Psoas muscle (tissue), 8 donors: ENCODE data around the gene SEC16A. TPM values are rescaled to one million over a fixed set of nuclear protein-coding genes. Genes with fewer than 3 reads are reported as not detected.

Experiments
- ATAC-seq, 4 donors: fragments of 200-7000 bp; cut with Tn5 transposase; one replicate each; pipeline ENCODE4 v1.9.1; 2020; ENCODE audit warnings: moderate library complexity in 3 of 4, mild to moderate bottlenecking in 2 of 4
- DNase-seq, 2 donors: peaks; one replicate each; pipeline ENCODE4 v3.0.0-alpha.2; 2020
- H3K27ac ChIP-seq: fragments of 200-600 bp; one replicate; pipeline ENCODE4 v1.8.0; 2022
- H3K27me3 ChIP-seq, 3 donors: fragments of 200-600 bp in 1 of 3; one replicate each; pipeline versions ENCODE4 v1.6.1 to v1.8.0; 2013 to 2022; ENCODE audit warnings: low read length in 2 of 3, mild to moderate bottlenecking in 2 of 3, moderate library complexity in 1 of 3; ENCODE audit not compliant: insufficient read depth in 3 of 3
- H3K36me3 ChIP-seq, 2 donors: fragments of 200-600 bp in 1 of 2; one replicate each; pipeline versions ENCODE4 v1.6.1 to v1.8.0; 2013 to 2022; ENCODE audit warnings: low read depth in 1 of 2, mild to moderate bottlenecking in 1 of 2, moderate library complexity in 1 of 2; ENCODE audit not compliant: insufficient read depth in 1 of 2
- H3K4me1 ChIP-seq: fragments of 200-600 bp; one replicate; pipeline ENCODE4 v1.8.0; 2022
- H3K4me3 ChIP-seq: fragments of 200-600 bp; one replicate; pipeline ENCODE4 v1.8.0; 2022; ENCODE audit warnings: mild to moderate bottlenecking
- H3K9me3 ChIP-seq: fragments of 200-600 bp; one replicate; pipeline ENCODE4 v1.8.0; 2022
- CTCF ChIP-seq: fragments of 200-600 bp; IDR thresholded peaks from one replicate; pipeline ENCODE4 v1.8.0; 2022; ENCODE audit warnings: antibody characterized with exemption
- WGBS, 3 donors: extraction: QIAGEN DNeasy Blood & Tissue Kit; methylation state at CpG; one replicate each; pipeline versions ENCODE4 v1.1.6 to v1.1.7; 2013; 5-methylcytosine and 5-hydroxymethylcytosine counted together
- intact Hi-C, 2 donors: fragments of 100-400 bp; cut with DNase I; formaldehyde crosslinking; loops; one replicate each; pipeline versions ENCODE4 v1.11.0 to v1.14.2; 2022
- polyA plus RNA-seq, 3 donors: library from polyadenylated mRNA; stranded (reverse); fragments of 200-250 nt; gene quantifications; one replicate each; pipeline ENCODE4 v1.2.3, GENCODE V29; 2013
- total RNA-seq, 4 donors: library from RNA; stranded (reverse); fragmentation: NEBNext Ultra II Directional in 2 of 4; extraction: Animal tissue kit (Norgen Biotek cat#: 25700) in 2 of 4; gene quantifications; one replicate each; pipeline versions ENCODE4 v1.2.1 to v1.2.4, GENCODE V29; 2021 to 2023
- donor health status: healthy with polysubstance abuse.
- donor health status: DM: no; HTN: no; CAD: no; lungs with moderate emphysema.
- donor health status: Bipolar disorder and iron deficiency.
- donor health status: healthy.
- donor health status: DM: yes; HTN: yes; CAD: no.
- donor health status: DM: no; HTN: no; CAD: no.
- donor health status: DM: no; HTN: no; CAD: no.
- donor health status: DM: yes; HTN: yes; CAD: no.

The SEC16A gene
- total and polyA plus RNA-seq, 7 donors: 22.3 to 40.0 (median 31.5) TPM

- Histone ChIP-seq H3K9me3 (no peaks in the 10 kb centered on the region), H3K36me3 (peaks cover 0 to 60% of the 10 kb centered on the region in 2 donors), H3K27ac (no peak overlapping the region), H3K4me3 (no peak overlapping the region), H3K4me1 (peaks cover 10% of the 10 kb centered on the region), H3K27me3 (no peaks in the 10 kb centered on the region)
- TF ChIP-seq CTCF: no peak
- WGBS, 3 donors: 89 to 94% (median 92%) methylated on average over 12 of the region's 12 CpGs
- DNase-seq: peak in 1 of 2 donors; percentile 29
- intact Hi-C loops: no loop called here
- ATAC-seq: no peak
These were observed 84.6 kb downstream of the SEC16A start for GRCh38 chr9:136398286-136398685.

- Histone ChIP-seq H3K4me1 (peaks cover 10% of the 10 kb centered on the region), H3K9me3 (no peaks in the 10 kb centered on the region), H3K27me3 (no peaks in the 10 kb centered on the region), H3K4me3 (no peak overlapping the region), H3K27ac (no peak overlapping the region), H3K36me3 (peaks cover 0 to 65% of the 10 kb centered on the region in 2 donors)
- ATAC-seq: no peak
- 61 to 80% (median 80%) methylated on average over 1 to 6 of the region's 6 CpGs for WGBS, 3 donors
- no peak for TF ChIP-seq CTCF
- intact Hi-C loops: no loop called here
- DNase-seq: no peak
These were observed 85.2 kb downstream of the SEC16A start for GRCh38 chr9:136397643-136398042.

- no peak overlapping the region for H3K4me3 ChIP-seq
- intact Hi-C loops: no loop called here
- H3K4me1 ChIP-seq: peaks cover 10% of the 10 kb centered on the region
- peaks cover 0 to 66% of the 10 kb centered on the region in 2 donors for H3K36me3 ChIP-seq
- no peak for TF ChIP-seq CTCF
- H3K9me3 ChIP-seq: no peaks in the 10 kb centered on the region
- no peak overlapping the region for H3K27ac ChIP-seq
- ATAC-seq (no peak), DNase-seq (no peak)
- no peaks in the 10 kb centered on the region for H3K27me3 ChIP-seq
- 80 to 85% (median 81%) methylated on average over 4 of the region's 4 CpGs for WGBS, 3 donors
These were observed 86.7 kb downstream of the SEC16A start for GRCh38 chr9:136396219-136396515.

GRCh38 chr9:136395345-136396218 is 87.3 kb downstream of the SEC16A start:
- DNase-seq (peak in 1 of 2 donors; percentile 47), ATAC-seq (no peak)
- H3K36me3 ChIP-seq: peaks cover 0 to 71% of the 10 kb centered on the region in 2 donors
- intact Hi-C loops: no loop called here
- H3K4me1 ChIP-seq: peaks cover 10% of the 10 kb centered on the region
- H3K27me3 ChIP-seq: no peaks in the 10 kb centered on the region
- no peak overlapping the region for H3K27ac ChIP-seq
- no peaks in the 10 kb centered on the region for H3K9me3 ChIP-seq
- H3K4me3 ChIP-seq: no peak overlapping the region
- WGBS, 3 donors: 82 to 89% (median 85%) methylated on average over 22 to 26 of the region's 26 CpGs
- no peak for TF ChIP-seq CTCF

- 88 to 94% (median 91%) methylated on average over 13 of the region's 13 CpGs for WGBS, 3 donors
- DNase-seq (peak in 1 of 2 donors; percentile 46), ATAC-seq (no peak)
- peaks cover under 1 to 74% of the 10 kb centered on the region in 2 donors for H3K36me3 ChIP-seq
- intact Hi-C loops: no loop called here
- H3K27ac ChIP-seq: no peak overlapping the region
- H3K4me1 ChIP-seq: peaks cover 10% of the 10 kb centered on the region
- H3K4me3 ChIP-seq: no peak overlapping the region
- no peaks in the 10 kb centered on the region for H3K27me3 ChIP-seq
- H3K9me3 ChIP-seq: no peaks in the 10 kb centered on the region
- TF ChIP-seq CTCF: no peak
These were observed 87.9 kb downstream of the SEC16A start for GRCh38 chr9:136395020-136395340.
